ENCODE results near the gene PIN1. TPM values are rescaled to one million over a fixed set of nuclear protein-coding genes. Genes with fewer than 3 reads are reported as not detected.

The PIN1 gene
- total and polyA plus RNA-seq, 2 of the 13 experiments (the other 11 are each of a cell fraction or from before 2014, with no cell fraction given): 31.9 to 72.0 TPM

- 66% methylated on average over 10 of the region's 10 CpGs for WGBS (ENCODE audit: low lambda C conversion rate)
- Histone ChIP-seq H3K9me3 (ENCODE audit: low read length) (no peaks in the 10 kb centered on the region), H3K27me3 (ENCODE audit: control insufficient read depth in 1 of 2, insufficient read depth in 2 of 2, low read length in 2 of 2) (peaks cover 1 to 10% of the 10 kb centered on the region in 2 experiments; a peak in 3 of 5 replicates), H3K9ac (ENCODE audit: insufficient read depth, low read depth, low read length) (no peak overlapping the region), H2AFZ (ENCODE audit: low read length) (no peak overlapping the region), H3K36me3 (replicated peaks in 1 of 2; ENCODE audit: control insufficient read depth in 1 of 2, insufficient read depth in 2 of 2, low read length in 2 of 2) (no peaks in the 10 kb centered on the region), H3K4me1 (ENCODE audit: insufficient read depth, low read length) (peaks cover 24% of the 10 kb centered on the region), H3K4me3 (replicated peaks in 1 of 3; ENCODE audit: insufficient read depth in 1 of 3, low read depth in 2 of 3, low read length in 3 of 3) (no peak overlapping the region), H3K79me2 (ENCODE audit: insufficient read depth, low read length) (no peaks in the 10 kb centered on the region), H4K20me1 (ENCODE audit: insufficient read depth, low read length) (no peaks in the 10 kb centered on the region), H3K27ac (ENCODE audit: extremely low read length, insufficient read depth, low read length) (no peak overlapping the region), H3K4me2 (ENCODE audit: low read depth, low read length) (no peak overlapping the region)
- no peak for ATAC-seq
- no peak for FAIRE-seq
- ChIA-PET POLR2A (no interaction called here), CTCF (ENCODE audit: low intra/inter-chr PET ratio, low total read pairs) (no interaction called here)
- in situ Hi-C loops (cut with HindIII; ENCODE audit: extremely low pct_ligation_motif_present, low pct_unique_long_range_greater_than_20kb): no loop called here
- intact Hi-C loops (cut with micrococcal nuclease; ENCODE audit: unreplicated experiment): no loop called here
- BruUV-seq (replicated peaks): no TSS peak
- TF ChIP-seq ZNF407 (CRISPR knock-in tag; IDR thresholded peaks at IDR 0.05; ENCODE audit: not compliant biosample characterization) (no peak), FLYWCH1 (CRISPR knock-in tag; IDR thresholded peaks at IDR 0.05) (no peak), USF2 (IDR thresholded peaks at IDR 0.05; ENCODE audit: low read depth, low read length) (no peak), USF2 (CRISPR knock-in tag; IDR thresholded peaks at IDR 0.05; ENCODE audit: borderline replicate concordance) (no peak), RARA (CRISPR knock-in tag; IDR thresholded peaks at IDR 0.05) (no peak), FOXA3 (CRISPR knock-in tag; IDR thresholded peaks at IDR 0.05) (no peak), TMF1 (CRISPR knock-in tag; IDR thresholded peaks at IDR 0.05; ENCODE audit: low read depth) (no peak), HOXD1 (CRISPR knock-in tag; IDR thresholded peaks at IDR 0.05) (no peak), ZBTB42 (CRISPR knock-in tag; IDR thresholded peaks at IDR 0.05) (no peak), DMTF1 (CRISPR knock-in tag; IDR thresholded peaks at IDR 0.05) (no peak)
- no peak for DNase-seq (ENCODE audit: low spot score)
Measured at GRCh38 chr19:9857920-9858746, 23.0 kb downstream of the PIN1 start.
